T-helper 9 cell (primary cell): ENCODE measurements around the gene DOK4.

Source experiments
- DNase-seq: peaks from one replicate; pipeline ENCODE4 v3.0.0-alpha.2; 2020
- total RNA-seq, 2 donors: gene quantifications; one replicate each; lab custom pipeline; 2026; lab: John Stamatoyannopoulos, UW

The DOK4 gene
- 2.4 to 5.2 reads per million in 2 donors for total RNA-seq

DNA sequence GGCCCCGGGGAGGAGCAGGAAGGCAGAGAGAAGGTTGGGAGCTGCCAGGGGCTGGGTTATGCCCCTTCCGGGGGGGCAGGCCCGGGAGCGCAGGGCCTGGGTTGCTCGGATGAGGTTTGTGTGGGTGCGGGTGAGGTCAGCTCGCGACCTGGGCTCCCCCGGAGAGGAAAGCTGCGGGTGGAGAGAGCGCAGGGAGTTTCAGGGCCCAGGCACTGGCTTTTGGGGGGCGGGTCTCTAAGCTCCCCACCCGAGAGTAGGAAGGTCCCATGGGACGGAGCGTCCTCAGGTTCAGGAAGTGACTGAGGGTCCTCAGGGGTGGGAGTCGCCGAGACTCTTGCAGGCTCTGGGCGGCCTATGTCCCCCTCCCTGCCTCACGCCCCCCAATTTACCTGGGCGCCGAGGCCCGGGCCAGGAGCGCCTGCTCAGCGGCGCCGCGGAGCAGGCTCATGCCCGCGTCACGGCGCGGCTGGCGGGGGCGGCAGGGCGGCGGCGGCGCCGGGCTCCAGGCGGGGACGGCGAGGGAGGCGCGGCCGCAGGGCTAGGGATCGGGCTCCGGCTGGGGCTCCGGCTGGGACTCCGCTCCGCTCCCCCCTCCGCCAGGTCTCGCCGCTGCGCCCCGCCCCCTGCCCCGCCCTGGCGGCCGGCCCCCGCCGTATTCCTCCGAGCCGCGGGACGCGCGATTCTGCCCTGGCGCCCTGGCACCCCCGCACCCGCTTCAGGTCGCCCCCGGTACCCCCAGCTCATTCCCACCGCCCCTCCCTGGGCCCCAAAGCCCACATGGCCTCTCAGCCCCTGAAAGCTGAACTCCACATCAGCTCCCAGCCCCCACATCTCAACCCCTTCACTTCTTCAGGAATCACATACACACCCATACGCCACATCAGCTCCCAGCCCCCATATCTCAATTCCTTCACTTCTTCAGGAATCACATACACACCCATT is at the start of gene DOK4:
Gene DOK4 (minus strand): TSS at position 578 of the 942 bp plus-strand sequence. CDS start 6,986 bp downstream, outside the sequence.
- peak; percentile 78 for DNase-seq

DNA sequence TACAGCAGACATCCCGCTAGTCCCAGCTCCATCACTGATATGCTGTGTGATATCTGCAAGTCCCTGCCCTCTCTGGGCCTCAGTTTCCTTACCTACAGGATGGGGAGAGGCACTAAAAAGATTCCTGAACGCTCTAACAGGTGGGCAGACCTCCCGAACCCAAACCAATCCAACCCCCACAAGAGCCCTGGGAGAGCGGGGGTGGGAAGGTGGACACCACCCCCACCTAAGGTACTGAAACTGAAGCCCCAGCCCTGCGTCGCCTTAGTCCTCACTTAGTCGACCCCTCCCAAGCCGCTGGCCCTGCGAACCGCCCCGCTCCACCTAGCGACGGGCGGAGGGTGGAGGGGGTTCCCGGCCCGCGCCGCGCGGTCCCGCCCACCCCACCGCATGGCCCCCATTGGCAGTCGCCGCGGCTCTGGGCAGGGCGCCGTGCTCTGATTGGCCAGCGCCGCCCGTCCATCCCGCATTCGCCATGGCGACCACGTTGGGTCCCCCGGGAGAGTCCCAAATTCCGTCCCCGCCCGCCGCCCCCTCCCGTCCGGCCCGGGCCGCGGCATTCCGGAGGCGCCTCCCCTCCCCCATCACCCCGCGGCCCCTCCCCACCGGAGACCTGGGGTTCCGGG is 49.5 kb upstream of the DOK4 start:
- DNase-seq, result peak; percentile 93

DNA sequence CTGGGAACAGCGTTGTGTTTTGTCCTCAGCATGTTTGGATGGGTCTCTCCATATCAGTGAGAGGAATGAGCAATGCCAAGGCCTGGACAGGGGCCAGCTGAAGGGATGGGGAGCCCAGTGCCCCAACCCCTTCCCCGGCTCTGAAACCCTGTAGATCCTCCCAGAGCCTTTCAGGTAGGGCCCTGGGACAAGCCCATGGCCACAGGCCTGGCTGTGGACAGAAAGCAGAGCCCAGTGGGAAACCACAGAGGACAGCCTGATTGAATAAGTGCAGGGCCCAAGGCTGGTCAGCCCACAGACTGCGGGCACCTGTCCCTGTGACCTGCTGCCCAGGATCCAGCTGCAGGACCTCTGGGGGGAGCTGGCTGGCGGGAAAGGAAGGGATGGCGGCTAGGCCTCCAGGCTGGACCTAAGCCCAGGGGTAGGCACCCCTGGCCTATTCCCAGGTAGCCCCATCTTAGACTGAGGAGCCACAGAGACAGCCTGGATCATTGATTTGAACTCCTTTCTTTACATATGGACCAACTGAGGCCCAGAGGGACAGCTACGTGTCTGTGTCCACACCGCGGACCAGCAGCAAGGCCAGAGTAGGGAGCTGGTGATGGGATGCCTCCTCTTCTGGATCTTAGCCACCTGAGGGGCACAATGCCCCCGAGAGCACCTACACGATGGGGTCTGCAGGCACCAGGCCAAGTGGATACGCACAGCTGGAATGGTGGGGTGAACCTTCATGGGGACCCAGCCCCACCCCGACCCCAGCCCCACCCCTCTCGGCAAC is 48.8 kb upstream of the DOK4 start:
- DNase-seq, result no peak

DNA sequence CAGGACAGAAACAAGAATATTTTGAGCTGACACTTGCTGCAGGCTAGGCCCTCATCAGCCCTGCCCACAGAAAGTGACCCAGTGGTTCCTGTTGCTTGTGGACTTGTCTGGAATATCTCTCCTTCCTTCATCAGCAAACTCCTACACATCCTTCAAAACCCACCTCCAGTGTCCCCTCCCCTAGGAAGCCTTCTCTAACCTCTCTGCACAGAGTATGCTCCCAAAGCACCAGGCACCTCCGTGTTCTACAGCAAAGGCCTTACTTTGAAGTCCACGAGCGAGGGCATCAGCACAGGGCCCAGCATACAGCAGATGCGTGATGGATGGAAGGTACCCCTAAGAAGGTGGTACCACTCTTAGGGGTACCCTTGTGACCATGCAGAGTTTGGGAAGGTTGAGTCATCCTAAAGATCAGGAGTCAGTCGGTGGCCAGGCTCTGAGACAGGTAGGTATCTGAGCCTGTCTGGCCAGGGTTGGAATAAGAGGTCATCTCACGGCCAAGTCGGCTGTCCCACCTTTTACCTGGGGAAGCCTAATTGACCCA is 48.1 kb upstream of the DOK4 start:
- DNase-seq, result no peak

DNA sequence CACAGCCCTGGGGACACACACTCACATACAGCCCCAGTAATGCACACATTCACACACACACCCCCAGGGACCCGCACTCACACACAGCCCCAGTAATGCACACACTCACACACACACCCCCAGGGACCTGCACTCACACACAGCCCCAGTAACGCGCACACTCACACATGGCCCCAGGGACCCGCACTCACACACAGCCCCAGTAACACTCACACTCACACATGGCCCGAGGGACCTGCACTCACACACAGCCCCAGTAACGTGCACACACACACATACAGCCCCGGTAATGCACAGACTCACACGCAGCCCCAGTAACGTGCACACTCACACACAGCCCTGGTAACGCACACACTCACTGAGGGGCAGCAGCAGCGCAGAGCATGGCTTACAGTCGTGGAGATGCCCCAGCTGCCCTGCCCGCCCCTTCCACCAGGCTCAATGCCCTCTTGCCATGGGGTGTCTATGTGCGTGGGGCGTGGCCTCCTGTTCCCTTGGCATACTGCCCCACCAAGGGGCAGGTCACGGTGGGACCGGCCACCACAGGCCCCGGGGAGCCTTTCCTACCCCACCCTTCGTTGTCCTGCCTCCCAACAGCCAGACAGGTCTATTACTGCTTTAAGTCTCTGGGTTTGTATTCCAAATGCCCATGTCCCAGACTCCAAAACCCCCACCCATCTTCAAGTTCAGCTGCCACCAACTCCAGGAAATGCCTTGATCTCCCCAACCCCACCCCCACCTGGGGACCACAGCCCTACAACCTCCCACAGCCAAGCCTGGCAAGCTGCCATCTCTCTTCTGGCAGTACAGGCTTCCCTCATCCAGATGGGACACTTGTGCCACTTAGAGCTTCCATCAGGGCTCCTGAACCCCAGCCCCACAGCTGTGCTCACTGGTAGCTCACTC is 47.4 kb upstream of the DOK4 start:
- peak; percentile 37 for DNase-seq

DNA sequence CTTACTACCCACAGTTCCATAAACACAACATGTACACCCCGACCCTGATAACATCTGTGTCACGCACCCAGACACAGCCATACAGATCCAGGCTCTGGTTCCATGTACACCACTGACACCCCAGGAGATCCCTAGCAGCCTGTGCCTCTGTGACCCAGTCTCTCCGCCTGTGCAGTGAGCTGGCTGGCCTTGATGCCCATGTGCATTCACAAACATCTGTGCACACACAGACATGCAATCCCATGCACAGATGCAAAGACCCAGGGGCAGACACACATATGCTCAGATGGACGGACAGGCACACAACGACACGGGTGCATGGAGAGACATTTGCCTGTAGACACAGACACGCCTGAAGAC is 46.0 kb upstream of the DOK4 start:
- DNase-seq, result no peak

DNA sequence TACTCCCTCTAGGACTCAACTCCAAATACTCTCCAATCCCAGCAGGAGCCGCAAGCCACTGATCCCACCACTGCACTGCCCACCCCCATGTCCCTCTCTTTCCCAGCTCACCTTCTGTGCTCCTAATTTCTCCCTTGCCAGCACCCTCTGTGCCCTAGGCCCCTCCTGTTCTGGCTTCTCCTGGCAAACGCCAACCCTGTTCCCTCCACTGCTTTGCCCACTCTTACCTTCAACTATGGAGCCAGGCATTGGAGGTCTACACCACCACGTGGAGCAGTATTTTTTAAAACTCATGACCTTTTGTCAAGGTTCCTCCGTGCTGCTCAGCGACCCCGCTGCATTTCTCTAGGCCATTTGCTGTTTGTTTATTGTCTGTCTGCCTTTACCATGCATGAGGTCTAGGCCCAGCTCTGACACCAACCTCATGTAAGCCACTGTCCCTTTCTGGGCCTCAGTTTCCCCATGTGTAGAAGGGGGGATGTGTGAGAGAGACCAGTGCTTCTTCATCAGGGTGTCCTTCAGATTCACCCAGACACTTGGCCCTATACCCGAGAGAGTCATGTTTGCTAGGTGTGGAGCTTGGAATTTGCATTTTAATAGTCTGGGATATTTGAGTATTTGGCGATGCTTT is 45.5 kb upstream of the DOK4 start:
- DNase-seq, result no peak

DNA sequence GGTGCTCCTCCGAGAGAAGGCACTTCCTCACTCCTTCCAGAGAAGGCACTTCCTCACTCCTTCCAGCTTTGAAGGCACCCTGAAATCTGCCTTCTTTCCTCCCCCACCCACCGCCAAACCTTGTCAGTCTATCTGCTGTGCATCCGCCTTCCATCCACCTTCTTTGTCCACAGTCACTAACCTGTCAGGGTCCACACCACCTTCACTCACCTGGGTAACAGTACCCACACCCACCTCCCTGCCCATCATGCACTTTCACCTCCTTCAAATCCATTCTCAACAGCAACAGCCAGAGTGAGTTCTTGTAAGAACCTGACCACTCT is 44.9 kb upstream of the DOK4 start:
- no peak for DNase-seq

DNA sequence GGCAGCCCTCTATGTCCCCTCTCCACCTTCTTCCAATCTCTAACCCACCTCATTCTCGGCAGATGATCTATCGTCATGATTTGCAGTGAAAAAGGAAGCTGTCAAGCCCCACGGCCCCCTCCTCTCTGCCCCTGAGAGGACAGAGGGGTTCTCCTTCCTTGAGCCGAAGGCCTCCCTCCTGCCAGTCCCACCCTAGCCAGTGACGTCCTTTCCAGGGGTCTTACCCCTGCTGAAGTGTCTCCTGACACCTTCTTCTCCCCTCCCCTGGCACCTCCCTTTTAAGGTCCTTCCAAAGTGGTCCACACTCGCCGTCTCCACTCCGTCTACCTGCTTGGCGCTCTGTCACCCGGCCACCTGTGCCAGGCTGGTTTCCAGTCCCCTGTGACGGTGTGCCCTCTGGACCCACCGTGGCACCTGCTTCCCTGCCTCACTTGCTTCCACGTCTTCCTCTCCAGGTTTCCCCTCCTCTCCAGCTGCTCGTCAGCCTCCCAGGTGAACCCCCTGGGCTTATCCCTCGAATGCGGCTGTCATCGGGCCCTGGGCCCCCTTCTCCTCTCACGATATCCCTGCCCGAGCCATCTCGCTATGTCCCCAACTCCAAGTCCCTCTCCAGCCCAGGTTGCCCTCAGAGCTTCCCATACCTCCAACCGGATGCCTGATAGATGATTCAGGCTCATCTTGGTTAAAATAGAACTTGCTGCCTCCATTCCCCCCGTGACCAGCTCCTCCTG is 44.4 kb upstream of the DOK4 start:
- no peak for DNase-seq

DNA sequence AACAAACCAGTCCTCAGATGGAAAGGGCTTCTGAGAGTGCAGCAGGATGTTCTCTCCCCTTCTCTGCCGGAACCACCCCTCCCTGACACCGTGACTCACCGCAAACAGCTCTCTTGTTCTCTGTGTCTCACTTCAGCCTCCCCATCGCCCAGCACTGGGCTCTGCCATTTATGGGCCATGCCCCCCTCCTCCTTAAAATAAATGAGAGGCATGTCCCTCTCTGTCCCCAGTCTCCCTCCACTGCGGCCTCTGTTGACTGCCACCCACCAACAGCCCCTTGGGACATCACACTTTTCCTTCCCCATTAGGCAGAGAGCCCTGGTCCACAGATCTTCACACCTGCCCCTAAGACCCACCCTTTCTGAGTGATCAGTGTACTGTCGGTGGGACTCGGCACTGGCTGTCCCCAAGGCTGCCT is 43.8 kb upstream of the DOK4 start:
- DNase-seq, result peak; percentile 55

DNA sequence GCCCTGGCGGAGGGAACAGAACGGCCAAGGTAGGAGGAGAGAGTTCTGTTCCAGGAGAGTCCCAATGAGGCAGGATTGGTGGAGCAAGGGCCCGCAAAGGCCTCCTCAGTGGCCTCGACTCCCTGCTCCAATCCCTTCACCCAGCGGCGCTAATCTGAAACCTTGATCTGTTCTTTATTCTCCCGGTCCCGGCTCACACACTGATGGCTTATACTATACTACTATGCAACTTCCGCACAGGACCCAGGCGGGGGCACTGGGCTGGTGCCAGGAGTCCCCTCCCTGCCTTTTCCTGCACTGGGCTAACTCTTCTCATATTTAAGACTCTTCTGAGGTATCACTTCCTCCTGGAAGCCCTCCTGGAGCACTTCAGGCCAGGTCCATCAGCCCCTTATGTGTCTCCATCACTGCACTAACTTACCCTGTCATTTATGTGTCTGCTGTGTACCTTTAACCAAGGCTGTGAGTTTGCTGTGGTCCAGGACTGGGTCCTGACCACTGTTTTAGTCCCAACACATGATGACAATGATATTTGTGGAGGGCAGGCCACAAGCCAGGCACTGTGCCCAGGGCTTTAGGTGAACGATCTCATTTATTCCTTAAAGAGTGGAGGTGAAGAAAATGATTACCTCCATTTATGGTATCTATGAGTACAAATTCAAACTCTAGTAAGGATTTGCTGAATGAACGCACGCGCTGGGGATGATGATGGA is 43.3 kb upstream of the DOK4 start:
- no peak for DNase-seq

DNA sequence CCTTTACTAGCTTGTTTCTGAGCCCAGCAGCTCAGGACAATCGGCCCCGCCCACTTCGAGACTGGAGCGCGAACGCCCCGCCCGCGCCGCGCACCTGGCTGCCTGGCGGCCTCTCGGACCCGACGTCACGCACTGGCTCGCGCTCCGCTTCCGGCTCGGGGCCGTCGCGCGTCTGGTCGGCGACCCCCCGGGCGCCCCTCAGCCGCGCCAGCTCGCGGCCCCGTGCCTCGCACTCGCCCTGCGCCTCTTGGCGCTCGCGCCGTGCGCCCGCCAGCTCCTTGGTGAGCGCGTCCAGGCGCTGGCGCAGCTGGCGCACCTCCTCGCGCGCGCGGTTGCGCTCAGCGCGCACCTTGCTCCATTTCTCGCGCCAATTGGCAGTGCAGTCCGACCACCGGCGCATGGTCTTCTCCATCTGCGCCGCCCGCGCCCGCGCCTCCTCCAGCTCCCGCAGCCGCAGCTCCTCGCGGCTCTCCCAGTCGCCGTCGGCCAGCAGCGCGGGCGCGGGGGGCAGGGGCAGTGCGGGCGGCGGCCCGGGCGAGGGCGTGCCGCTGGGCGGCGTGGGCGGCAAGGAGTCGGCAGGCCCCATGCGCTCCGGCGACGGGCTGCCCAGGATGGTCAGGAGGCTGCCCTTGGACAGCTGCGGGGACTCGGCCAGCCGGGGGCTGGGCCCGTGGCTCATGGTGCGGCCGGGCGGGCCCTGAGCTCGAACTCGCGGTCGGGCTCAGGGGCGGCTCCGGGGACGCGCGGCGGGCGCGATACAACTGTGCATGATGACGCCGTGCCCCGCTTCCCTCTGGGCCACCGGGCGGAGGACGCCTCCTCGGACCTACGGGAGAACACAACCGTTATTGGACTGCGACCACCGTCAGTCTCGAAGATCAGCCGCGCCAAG is 42.5 kb upstream of the DOK4 start:
- no peak for DNase-seq

DNA sequence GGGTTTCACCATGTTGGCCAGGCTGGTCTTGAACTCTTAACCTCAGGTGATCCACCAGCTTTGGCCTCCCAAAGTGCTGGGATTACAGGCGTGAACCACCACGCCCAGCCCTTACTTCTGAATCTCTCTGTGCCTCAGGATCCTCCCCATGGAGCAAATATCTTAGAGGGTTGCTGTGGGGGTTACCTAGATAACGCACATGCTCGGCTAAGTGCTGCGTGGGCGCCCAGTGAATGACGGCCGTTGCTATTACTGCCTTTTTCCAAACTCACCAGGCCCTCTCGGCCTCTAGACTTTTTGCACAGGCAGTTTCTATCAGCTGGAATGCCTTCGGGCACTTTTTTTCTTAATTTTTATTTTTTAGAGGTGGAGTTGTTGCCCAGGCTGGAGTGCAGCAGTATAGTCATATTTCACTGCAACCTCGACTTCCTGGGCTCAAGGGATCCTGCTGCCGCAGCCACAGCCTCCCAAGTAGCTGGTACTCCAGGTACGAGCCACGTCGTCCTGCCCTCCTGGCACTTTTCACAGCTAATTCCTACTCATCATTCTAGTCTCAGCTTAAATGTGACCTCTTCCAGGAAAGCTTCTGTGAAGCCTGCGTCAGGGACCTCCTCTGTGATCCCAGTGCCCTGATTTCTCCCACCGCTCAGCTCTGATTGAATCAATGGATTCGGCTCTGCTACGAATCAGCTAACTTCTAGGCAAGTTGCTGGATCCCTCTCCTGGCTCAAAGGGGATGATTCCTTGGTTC is 41.5 kb upstream of the DOK4 start:
- no peak for DNase-seq

DNA sequence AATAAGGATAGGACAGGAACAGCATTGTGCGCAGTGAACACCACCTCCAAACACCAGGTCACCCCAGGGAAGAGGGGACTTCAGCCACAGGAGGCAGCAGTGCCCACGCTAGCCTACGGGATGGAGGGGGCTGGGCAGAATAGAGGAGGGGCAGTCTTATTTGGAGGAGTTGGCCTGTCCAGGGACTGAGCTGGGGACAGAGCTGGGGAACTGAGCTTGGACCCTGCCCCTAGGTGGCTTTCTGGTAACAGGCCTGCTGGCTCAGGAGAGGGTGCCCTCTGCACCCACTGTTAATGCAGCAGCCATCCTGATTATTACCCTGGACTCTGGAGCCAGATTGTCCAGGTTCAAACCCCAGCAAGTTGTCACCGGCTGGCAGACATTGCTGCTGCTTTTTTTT is 40.7 kb upstream of the DOK4 start:
- no peak for DNase-seq

DNA sequence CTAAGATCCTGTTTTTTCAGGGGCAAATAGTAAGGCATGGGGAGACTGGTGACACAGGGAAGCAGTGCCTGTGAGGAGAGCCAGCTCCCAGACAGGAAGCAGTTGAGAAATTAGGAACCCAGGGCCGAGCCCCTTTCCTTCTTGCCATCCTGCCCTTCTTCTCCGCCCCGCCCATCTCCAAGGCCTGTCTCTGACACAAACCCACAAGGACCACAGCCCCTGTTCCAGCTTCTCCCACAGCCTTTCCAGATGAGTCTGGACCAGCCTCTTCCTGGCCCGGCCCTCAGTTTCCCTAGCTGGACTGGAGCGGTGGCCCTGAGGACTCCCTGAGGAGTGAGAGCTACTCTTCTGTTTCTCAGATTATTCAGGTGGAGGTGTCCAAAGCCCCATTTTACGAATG is 40.2 kb upstream of the DOK4 start:
- no peak for DNase-seq

DNA sequence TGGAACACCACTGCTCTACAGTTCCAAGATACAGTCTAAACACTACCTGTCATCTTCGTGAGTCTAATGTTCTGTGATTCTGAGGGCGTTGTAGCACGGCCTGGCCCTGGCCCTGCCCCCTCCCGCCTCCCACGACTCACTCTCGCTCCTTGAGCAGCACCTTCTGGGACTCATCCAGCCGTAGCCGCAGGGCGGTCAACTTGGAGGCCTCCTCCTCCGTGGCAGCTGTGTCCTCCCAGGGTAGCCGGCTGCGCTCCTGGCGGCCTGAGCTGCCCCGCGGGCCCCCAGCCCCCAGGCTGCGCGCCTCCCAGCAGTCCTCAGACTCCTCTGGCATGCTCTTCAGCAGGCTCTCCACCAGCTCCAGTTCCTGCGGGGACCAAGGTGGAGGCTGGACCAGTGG is 39.5 kb upstream of the DOK4 start:
- DNase-seq, result no peak

DNA sequence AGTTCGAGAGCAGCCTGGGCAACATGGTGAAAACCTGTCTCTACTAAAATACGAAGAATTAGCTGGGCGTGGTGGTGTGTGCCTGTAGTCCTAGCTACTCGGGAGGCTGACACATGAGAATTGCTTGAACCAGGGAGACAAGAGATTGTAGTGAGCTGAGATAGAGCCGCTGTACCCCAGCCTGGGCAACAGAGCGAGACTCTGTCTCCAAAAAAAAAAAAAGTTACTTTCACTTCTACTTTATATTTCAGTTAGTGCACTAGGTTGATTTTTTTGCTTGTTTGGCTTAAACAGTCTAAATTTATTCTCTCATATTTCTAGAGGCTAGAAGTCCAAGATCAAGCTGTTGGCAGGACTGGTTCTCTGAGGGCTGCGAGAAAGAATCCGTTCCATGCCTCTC is 36.7 kb upstream of the DOK4 start:
- no peak for DNase-seq

DNA sequence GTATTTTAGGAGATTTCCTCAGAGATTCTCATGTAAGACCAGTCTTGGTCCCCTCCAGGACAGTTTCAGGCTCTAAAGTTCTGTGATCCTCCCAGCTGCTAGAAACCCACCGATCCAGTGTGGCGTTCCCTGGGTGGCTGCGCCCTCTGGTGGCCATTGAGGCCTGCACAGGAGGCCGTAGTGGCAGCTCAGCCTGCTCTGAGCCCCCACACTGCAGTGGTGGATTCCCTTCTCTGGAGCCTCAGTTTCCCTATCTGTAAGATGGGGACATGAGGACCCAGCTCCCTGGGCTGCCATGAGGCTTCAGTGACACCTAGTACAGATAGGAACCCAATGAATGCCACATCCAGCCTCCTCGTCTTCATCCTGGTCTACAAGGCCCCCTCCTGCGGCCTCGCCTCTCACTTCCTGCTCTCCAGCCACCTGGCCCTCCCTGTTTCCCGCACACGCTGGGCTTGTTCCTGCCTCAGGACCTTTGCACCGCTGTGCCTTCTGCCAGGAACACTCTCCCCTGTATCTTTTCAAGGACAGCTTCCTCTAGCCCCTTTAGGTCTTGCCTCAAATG is 33.6 kb upstream of the DOK4 start:
- DNase-seq, result peak; percentile 82
